ENCODE results near the gene SLC29A3.
A peak's percentile ranks its signal among the peaks of the same experiment; 100 is the strongest.

SLC29A3 gene

GRCh38 chr10:71397296-71398212, 78.5 kb downstream of the SLC29A3 start:
- H3K79me2 ChIP-seq: peaks cover 3% of the 10 kb centered on the region
- no peak overlapping the region for H3K9ac ChIP-seq
- no peaks in the 10 kb centered on the region for H3K9me3 ChIP-seq (ENCODE audit: control insufficient read depth, low read length)
- H2AFZ ChIP-seq: peak overlapping the region; percentile 61
- no peaks in the 10 kb centered on the region for H3K36me3 ChIP-seq (ENCODE audit: control insufficient read depth, insufficient read depth, low read length)
- TF ChIP-seq CTCF (IDR thresholded peaks at IDR 0.05): no peak
- H3K4me2 ChIP-seq (ENCODE audit: low read length): peak overlapping the region; percentile 81
- no peak overlapping the region for H3K27ac ChIP-seq
- H3K27me3 ChIP-seq (ENCODE audit: control insufficient read depth, insufficient read depth, low read length): no peaks in the 10 kb centered on the region
- H3K4me1 ChIP-seq: peaks cover 9% of the 10 kb centered on the region
- peak overlapping the region; percentile 47 for H3K4me3 ChIP-seq (ENCODE audit: low read depth, low read length)

- Histone ChIP-seq H3K36me3 (ENCODE audit: control insufficient read depth, insufficient read depth, low read length) (no peaks in the 10 kb centered on the region), H3K4me2 (ENCODE audit: low read length) (no peak overlapping the region), H3K27ac (no peak overlapping the region), H3K9me3 (ENCODE audit: control insufficient read depth, low read length) (no peaks in the 10 kb centered on the region), H3K79me2 (peaks cover 3% of the 10 kb centered on the region), H3K27me3 (ENCODE audit: control insufficient read depth, insufficient read depth, low read length) (no peaks in the 10 kb centered on the region), H3K4me1 (peaks cover 9% of the 10 kb centered on the region), H3K4me3 (ENCODE audit: low read depth, low read length) (no peak overlapping the region), H2AFZ (no peak overlapping the region), H3K9ac (no peak overlapping the region)
- TF ChIP-seq CTCF (IDR thresholded peaks at IDR 0.05): no peak
Measured at GRCh38 chr10:71398976-71399375, 79.9 kb downstream of the SLC29A3 start.

- Histone ChIP-seq H3K27me3 (ENCODE audit: control insufficient read depth, insufficient read depth, low read length) (no peaks in the 10 kb centered on the region), H3K27ac (no peak overlapping the region)
Measured at GRCh38 chr10:71399946-71400345, 80.9 kb downstream of the SLC29A3 start.

GRCh38 chr10:71401056-71401455, 82.0 kb downstream of the SLC29A3 start:
- no peak overlapping the region for H3K9ac ChIP-seq
- no peak overlapping the region for H3K4me2 ChIP-seq (ENCODE audit: low read length)
- H3K9me3 ChIP-seq (ENCODE audit: control insufficient read depth, low read length): no peaks in the 10 kb centered on the region
- no peak overlapping the region for H3K4me3 ChIP-seq (ENCODE audit: low read depth, low read length)
- no peak overlapping the region for H2AFZ ChIP-seq
- peaks cover 9% of the 10 kb centered on the region for H3K4me1 ChIP-seq
- no peak for TF ChIP-seq CTCF (IDR thresholded peaks at IDR 0.05)
- H3K27me3 ChIP-seq (ENCODE audit: control insufficient read depth, insufficient read depth, low read length): no peaks in the 10 kb centered on the region
- no peaks in the 10 kb centered on the region for H3K36me3 ChIP-seq (ENCODE audit: control insufficient read depth, insufficient read depth, low read length)
- H3K79me2 ChIP-seq: peaks cover 3% of the 10 kb centered on the region
- no peak overlapping the region for H3K27ac ChIP-seq

More at GRCh38 chr10:71399946-71400345, 80.9 kb downstream of the SLC29A3 start:
- Histone ChIP-seq H3K9me3 (ENCODE audit: control insufficient read depth, low read length) (no peaks in the 10 kb centered on the region), H3K4me2 (ENCODE audit: low read length) (no peak overlapping the region), H3K4me1 (peaks cover 9% of the 10 kb centered on the region), H3K36me3 (ENCODE audit: control insufficient read depth, insufficient read depth, low read length) (no peaks in the 10 kb centered on the region), H3K4me3 (ENCODE audit: low read depth, low read length) (no peak overlapping the region), H3K9ac (no peak overlapping the region), H3K79me2 (peaks cover 3% of the 10 kb centered on the region), H2AFZ (no peak overlapping the region)
- TF ChIP-seq CTCF (IDR thresholded peaks at IDR 0.05): no peak
